ENCODE measurements around the gene TTC27. TPM values are rescaled to one million over a fixed set of nuclear protein-coding genes. Genes with fewer than 3 reads are reported as not detected.

TTC27 gene
- total and polyA plus RNA-seq, 10 of the 15 experiments (the other 5 are each of a cell fraction or from before 2014, with no cell fraction given): 20.4 to 34.9 (median 26.0) TPM

- no peak for TF ChIP-seq REST (IDR thresholded peaks at IDR 0.05; ENCODE audit: low read depth, low read length)
- no peak for TF ChIP-seq USF1 (IDR thresholded peaks at IDR 0.05; ENCODE audit: borderline replicate concordance, extremely low read length, insufficient read depth, low read depth, low read length)
Measured at GRCh38 chr2:32714521-32714920, 86.7 kb downstream of the TTC27 start (continued).

GRCh38 chr2:32715391-32715841 is 87.6 kb downstream of the TTC27 start:
- Histone ChIP-seq H3K9me3 (replicated peaks; ENCODE audit: control insufficient read depth, insufficient read depth, low read length) (no peaks in the 10 kb centered on the region), H3K9ac (ENCODE audit: control insufficient read depth, insufficient read depth, low read length) (no peak overlapping the region), H2AFZ (ENCODE audit: control insufficient read depth, low read depth, low read length) (no peak overlapping the region), H3K4me1 (ENCODE audit: control insufficient read depth, insufficient read depth, low read length) (no peaks in the 10 kb centered on the region), H3K27ac (ENCODE audit: control insufficient read depth, insufficient read depth) (peak overlapping the region; percentile 43), H3K4me3 (no peak overlapping the region), H3K36me3 (ENCODE audit: control insufficient read depth in 2 of 2, insufficient read depth in 2 of 2, low read length in 1 of 2) (no peaks in the 10 kb centered on the region), H3K79me2 (ENCODE audit: control insufficient read depth, insufficient read depth, low read length) (no peaks in the 10 kb centered on the region), H3K4me2 (ENCODE audit: control insufficient read depth, insufficient read depth) (no peak overlapping the region), H3K27me3 (replicated peaks in 1 of 2; ENCODE audit: control insufficient read depth in 2 of 2, insufficient read depth in 2 of 2, low read length in 1 of 2) (no peaks in the 10 kb centered on the region), H4K20me1 (ENCODE audit: control insufficient read depth, insufficient read depth) (no peaks in the 10 kb centered on the region)
- in situ Hi-C loops (cut with MboI): no loop called here
- CTCF ChIA-PET: no interaction called here
- WGBS (ENCODE audit: insufficient coverage, insufficient replicate concordance, low lambda C conversion rate, missing lambda C conversion rate): 1% methylated on average over 4 of the region's 4 CpGs
- SMC1A ChIA-PET (ENCODE audit: uncharacterized antibody, unreplicated experiment): interaction anchor here (0.6 to 5.7 kb wide), 3 partner anchors 18 to 101 kb away, joined by 3 to 40 read pairs (median 4); no protein-coding TSS in a partner anchor
- DNase-seq (ENCODE audit: low read depth, low spot score) (peak; percentile 60), FAIRE-seq (peak; percentile 64), ATAC-seq (peak; percentile 92)
- BruUV-seq (replicated peaks): no TSS peak
- RAD21 ChIA-PET (ENCODE audit: unreplicated experiment): interaction anchor here (0.8 kb wide), 1 partner anchor 27 kb away, joined by 3 read pairs; no protein-coding TSS in a partner anchor
- intact Hi-C loops (cut with micrococcal nuclease; ENCODE audit: unreplicated experiment): no loop called here
- POLR2A ChIA-PET: no interaction called here
- peak; percentile 95 for TF ChIP-seq MTA3 (IDR thresholded peaks at IDR 0.05; ENCODE audit: borderline replicate concordance, low read length)
- no peak for TF ChIP-seq SMARCA5 (IDR thresholded peaks at IDR 0.05)
- no peak for TF ChIP-seq HDAC6 (IDR thresholded peaks at IDR 0.05; ENCODE audit: unreplicated experiment)
- no peak for TF ChIP-seq IRF5 (IDR thresholded peaks at IDR 0.05; ENCODE audit: borderline replicate concordance)
- no peak for TF ChIP-seq RFX5 (IDR thresholded peaks at IDR 0.05; ENCODE audit: low read depth, low read length)
- TF ChIP-seq PKNOX1 (IDR thresholded peaks at IDR 0.05): no peak
- TF ChIP-seq IKZF2 (IDR thresholded peaks at IDR 0.05): peak; percentile 49 to 67; a peak in 3 of 4 replicates
- TF ChIP-seq TARDBP (IDR thresholded peaks at IDR 0.05; ENCODE audit: borderline replicate concordance): no peak
- no peak for TF ChIP-seq GATAD2B (conservative IDR thresholded peaks at IDR 0.05; ENCODE audit: low read depth)
- TF ChIP-seq BCLAF1 (IDR thresholded peaks at IDR 0.05): no peak
- peak; percentile 61; the same call in 1 of the 2 replicates for TF ChIP-seq ZNF24 (IDR thresholded peaks at IDR 0.05)
